ENCODE data around the gene OR2T2.
"Not testable (repeated sequence)": the region's sequence is repeated elsewhere in the genome, so short reads cannot be mapped to it uniquely, and the experiment has no call there.

The OR2T2 gene

DNA sequence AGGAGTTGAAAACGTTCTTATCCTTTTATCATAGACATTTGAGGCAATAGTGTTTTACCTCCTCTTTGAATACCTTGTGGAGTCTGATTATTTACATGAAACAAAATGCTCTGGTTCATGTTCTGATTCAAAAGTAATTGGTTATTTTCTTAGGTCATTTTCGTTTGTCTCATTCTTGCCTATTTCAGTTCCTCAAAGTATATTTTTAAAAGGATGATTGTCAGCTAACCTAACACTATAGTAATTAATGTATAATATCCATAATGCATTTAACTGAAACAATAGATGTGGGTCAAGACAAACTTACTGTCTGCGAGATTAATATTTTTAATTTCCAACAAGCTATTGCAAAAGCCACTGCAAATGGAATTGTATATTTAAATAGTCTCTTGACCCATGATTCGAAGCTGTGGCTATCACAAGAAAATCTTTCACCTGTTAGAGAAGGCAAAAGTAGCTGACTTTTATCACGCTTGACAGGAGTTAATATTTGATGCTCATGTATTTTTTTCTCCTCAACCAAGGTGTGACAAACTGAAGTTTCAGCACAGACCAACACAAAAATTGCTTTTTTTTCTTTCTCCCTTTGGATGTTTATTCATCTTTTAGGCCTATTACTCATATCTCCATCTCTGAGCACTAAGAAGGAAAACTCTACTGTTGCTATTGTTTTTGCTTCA is 5.2 kb downstream of the OR2T2 start:
- not testable (repeated sequence) for DNase-seq

GRCh38 chr1:248453619-248454018 is 8.2 kb downstream of the OR2T2 start:
- not testable (repeated sequence) for DNase-seq

- not testable (repeated sequence) for DNase-seq
These were observed 9.6 kb downstream of the OR2T2 start for GRCh38 chr1:248455045-248455444.

DNA sequence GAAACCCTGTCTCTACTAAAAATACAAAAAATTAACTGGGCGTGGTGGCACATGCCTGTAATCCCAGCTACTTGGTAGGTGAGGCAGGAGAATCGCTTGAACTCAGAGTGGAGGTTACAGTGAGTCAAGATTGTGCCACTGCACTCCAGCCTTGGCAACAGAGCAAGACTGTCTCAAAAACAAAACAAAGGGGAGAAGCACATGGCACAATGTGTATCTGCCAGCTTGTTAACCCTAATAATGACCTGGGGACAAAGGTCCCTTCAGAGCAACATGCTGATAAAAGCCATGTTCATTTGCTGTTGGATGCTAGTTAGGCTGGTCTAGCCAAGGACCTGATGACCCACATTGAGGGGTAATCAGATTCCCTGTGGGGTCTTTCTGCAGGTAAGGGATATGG is 11.2 kb downstream of the OR2T2 start:
- not testable (repeated sequence) for DNase-seq

DNA sequence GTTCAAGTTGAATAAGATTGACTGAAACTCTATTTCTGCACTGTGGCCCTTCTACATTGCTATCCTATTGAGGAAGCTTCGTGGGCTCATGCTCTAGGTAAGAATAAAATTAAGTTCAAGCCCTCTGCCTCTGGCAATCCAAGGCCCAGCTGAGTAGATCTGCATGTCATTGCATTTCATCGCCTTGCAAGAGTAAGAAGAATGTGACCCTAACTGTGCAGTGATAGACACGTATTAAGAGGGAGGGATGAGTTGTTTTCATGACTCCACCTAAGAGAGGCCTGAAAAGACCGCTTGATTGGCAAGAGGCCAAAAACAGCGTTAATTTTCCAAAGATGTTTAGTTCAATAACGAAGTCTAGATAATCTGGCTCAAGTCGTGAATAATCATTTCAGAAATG is 13.7 kb downstream of the OR2T2 start:
- not testable (repeated sequence) for DNase-seq

GRCh38 chr1:248471154-248471553 is 25.7 kb downstream of the OR2T2 start:
- no peak for DNase-seq

- DNase-seq = not testable (repeated sequence)
These were observed 26.7 kb downstream of the OR2T2 start for GRCh38 chr1:248472111-248472510.

DNA sequence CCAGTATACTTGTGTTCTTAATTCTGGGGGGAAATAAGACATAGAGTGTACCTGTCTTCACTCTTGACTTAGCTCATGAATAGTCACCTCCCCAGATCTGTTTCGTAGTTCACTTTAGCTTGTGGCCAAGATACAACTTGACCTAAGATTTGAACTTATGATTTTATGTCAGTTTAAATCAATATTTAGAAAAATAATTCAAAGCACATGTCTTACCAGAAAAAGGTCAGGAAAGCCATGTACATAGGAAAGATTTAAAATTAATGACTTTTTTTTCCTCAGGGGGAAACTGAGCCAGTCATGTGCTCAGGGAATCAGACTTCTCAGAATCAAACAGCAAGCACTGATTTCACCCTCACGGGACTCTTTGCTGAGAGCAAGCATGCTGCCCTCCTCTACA is 27.6 kb downstream of the OR2T2 start, which contains the start of gene OR2T3:
TSS of gene OR2T3 (plus strand) at position 301 of the 400 bp plus-strand sequence. CDS start at position 301, 0 bp downstream.
- not testable (repeated sequence) for DNase-seq

- not testable (repeated sequence) for DNase-seq
These were observed 30.2 kb downstream of the OR2T2 start for GRCh38 chr1:248475660-248476059.

DNA sequence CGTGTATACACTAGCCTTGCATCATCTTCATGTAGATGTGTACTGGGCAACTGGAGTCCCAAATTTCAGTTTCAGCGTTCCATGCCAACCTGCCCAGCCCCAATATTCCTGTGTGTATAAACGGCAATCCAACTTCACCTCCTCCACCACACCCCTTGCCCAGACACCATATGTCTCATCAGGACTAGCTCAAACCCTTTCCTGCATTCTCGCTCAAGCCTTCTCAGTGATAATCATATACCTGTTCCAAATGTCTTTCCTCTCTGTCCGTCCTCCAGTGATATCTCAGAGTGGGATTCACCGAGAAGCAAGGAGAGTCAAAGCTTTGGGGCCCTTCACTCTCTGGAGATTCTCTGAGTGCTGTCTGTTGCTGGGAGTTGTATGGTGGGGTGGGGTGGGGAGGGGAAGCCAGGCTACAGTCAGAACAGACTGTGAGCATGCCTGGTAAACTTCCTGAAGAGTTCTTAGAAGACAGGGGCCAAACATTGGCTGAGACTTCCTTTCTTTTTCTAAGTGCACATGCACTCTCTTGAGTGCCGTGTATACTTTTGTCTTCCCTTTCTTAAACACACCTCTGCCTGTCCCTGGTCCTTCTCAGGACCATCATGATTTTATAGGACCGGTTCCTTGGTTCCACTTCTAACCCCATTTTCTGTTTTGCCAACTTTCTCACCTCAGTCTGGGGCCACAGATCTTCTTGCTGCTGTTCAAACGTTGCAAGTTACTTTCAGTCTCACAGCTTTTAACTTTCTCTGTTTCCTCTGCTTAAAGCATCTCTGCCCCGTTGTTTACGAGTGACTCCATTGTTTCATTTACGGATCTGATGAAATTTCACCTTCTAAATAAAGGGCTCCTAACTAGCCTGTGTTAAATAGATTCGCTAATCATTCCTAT is 36.5 kb downstream of the OR2T2 start:
- not testable (repeated sequence) for DNase-seq

- DNase-seq = not testable (repeated sequence)
These were observed 42.9 kb downstream of the OR2T2 start, which contains the start of gene OR2T5 for GRCh38 chr1:248488289-248488688. TSS of gene OR2T5 (plus strand) at chr1:248488589. CDS start at chr1:248488589, 0 bp downstream.

DNA sequence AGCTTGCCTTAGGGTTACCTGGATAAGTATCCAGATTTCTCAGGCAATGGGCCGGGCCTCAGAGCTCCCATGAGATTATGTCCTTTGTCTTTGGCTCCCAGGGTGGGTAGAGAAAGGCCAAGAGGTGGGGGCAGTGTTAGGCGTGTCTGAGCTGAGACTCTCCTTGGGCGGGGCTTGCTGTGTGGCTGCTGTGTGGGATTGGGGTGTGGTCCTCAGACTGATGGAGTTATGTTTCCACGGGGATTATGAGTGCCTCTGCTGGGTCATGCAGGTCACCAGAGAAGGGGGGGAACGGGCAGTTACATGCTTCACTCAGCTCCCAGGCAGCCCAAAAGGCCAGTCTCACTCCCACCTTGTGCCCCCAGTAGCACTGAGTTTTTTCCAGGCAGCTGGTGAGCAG is 51.2 kb downstream of the OR2T2 start:
- DNase-seq = not testable (repeated sequence)

GRCh38 chr1:248500305-248501035 is 55.0 kb downstream of the OR2T2 start:
- DNase-seq = not testable (repeated sequence)
